MG63 (cell line): Measurements from ENCODE around the gene STT3B. TPM values are rescaled to one million over a fixed set of nuclear protein-coding genes. Genes with fewer than 3 reads are reported as not detected.

Experiments used
- DNase-seq: peaks from one replicate; pipeline ENCODE4 v3.0.0-alpha.2; 2020
- H3K27me3 ChIP-seq: fragments of 250-450 bp; sonication (Bioruptor Pico); 2 replicates; pipeline ENCODE4 v1.5.1; 2020; ENCODE audit warnings: mild to moderate bottlenecking, moderate library complexity
- H3K36me3 ChIP-seq: fragments of 250-450 bp; sonication (Bioruptor Pico); 2 replicates; pipeline ENCODE4 v1.5.1; 2020; ENCODE audit warnings: mild to moderate bottlenecking, moderate library complexity
- H3K4me3 ChIP-seq: fragments of 250-450 bp; sonication (Bioruptor Pico); 2 replicates; pipeline ENCODE4 v1.5.1; 2020; ENCODE audit warnings: mild to moderate bottlenecking, moderate library complexity
- H3K9me3 ChIP-seq: fragments of 250-450 bp; sonication (Bioruptor Pico); 2 replicates; pipeline ENCODE4 v1.5.1; 2020; ENCODE audit warnings: mild to moderate bottlenecking, moderate library complexity
- total RNA-seq: library from RNA; depleted of rRNA; stranded (reverse); fragments of >200 nt; shearing (Covaris generic); gene quantifications from 2 replicates; pipeline ENCODE4 v1.2.3, GENCODE V29; 2014; ENCODE audit warnings: low replicate concordance

Gene STT3B
- total RNA-seq, 1 experiment from 2014 or later: 74.7 TPM

GRCh38 chr3:31508452-31509146 is 24.1 kb upstream of the STT3B start:
- H3K36me3 ChIP-seq: no peaks in the 10 kb centered on the region
- no peaks in the 10 kb centered on the region for H3K27me3 ChIP-seq
- no peaks in the 10 kb centered on the region for H3K9me3 ChIP-seq
- no peak overlapping the region for H3K4me3 ChIP-seq
- no peak for DNase-seq

- Histone ChIP-seq H3K27me3 (no peaks in the 10 kb centered on the region), H3K36me3 (no peaks in the 10 kb centered on the region), H3K9me3 (no peaks in the 10 kb centered on the region), H3K4me3 (no peak overlapping the region)
- no peak for DNase-seq
Measured at GRCh38 chr3:31509147-31509728, 23.5 kb upstream of the STT3B start.

- Histone ChIP-seq H3K9me3 (no peaks in the 10 kb centered on the region), H3K4me3 (no peak overlapping the region), H3K36me3 (no peaks in the 10 kb centered on the region), H3K27me3 (no peaks in the 10 kb centered on the region)
- no peak for DNase-seq
Measured at GRCh38 chr3:31514570-31514969, 18.2 kb upstream of the STT3B start.

GRCh38 chr3:31515486-31516284 is 17.0 kb upstream of the STT3B start:
- no peaks in the 10 kb centered on the region for H3K36me3 ChIP-seq
- no peak overlapping the region for H3K4me3 ChIP-seq
- H3K9me3 ChIP-seq: no peaks in the 10 kb centered on the region
- DNase-seq: no peak
- H3K27me3 ChIP-seq: no peaks in the 10 kb centered on the region

- no peak for DNase-seq
- Histone ChIP-seq H3K9me3 (no peaks in the 10 kb centered on the region), H3K36me3 (no peaks in the 10 kb centered on the region), H3K27me3 (no peaks in the 10 kb centered on the region), H3K4me3 (no peak overlapping the region)
Measured at GRCh38 chr3:31516757-31517156, 16.0 kb upstream of the STT3B start.

- Histone ChIP-seq H3K9me3 (no peaks in the 10 kb centered on the region), H3K36me3 (no peaks in the 10 kb centered on the region), H3K27me3 (no peaks in the 10 kb centered on the region), H3K4me3 (no peak overlapping the region)
- DNase-seq: no peak
Measured at GRCh38 chr3:31521468-31521867, 11.3 kb upstream of the STT3B start.

- no peak for DNase-seq
- H3K9me3 ChIP-seq: no peaks in the 10 kb centered on the region
- H3K36me3 ChIP-seq: no peaks in the 10 kb centered on the region
- no peaks in the 10 kb centered on the region for H3K27me3 ChIP-seq
- no peak overlapping the region for H3K4me3 ChIP-seq
Measured at GRCh38 chr3:31522152-31522551, 10.6 kb upstream of the STT3B start.

GRCh38 chr3:31523543-31523942 is 9.2 kb upstream of the STT3B start:
- H3K4me3 ChIP-seq: no peak overlapping the region
- no peaks in the 10 kb centered on the region for H3K36me3 ChIP-seq
- H3K9me3 ChIP-seq: no peaks in the 10 kb centered on the region
- no peaks in the 10 kb centered on the region for H3K27me3 ChIP-seq
- no peak for DNase-seq

GRCh38 chr3:31525532-31525931 is 7.2 kb upstream of the STT3B start:
- Histone ChIP-seq H3K9me3 (no peaks in the 10 kb centered on the region), H3K36me3 (no peaks in the 10 kb centered on the region), H3K4me3 (no peak overlapping the region), H3K27me3 (no peaks in the 10 kb centered on the region)
- no peak for DNase-seq

- H3K36me3 ChIP-seq: no peaks in the 10 kb centered on the region
- no peak overlapping the region for H3K4me3 ChIP-seq
- DNase-seq: no peak
- H3K9me3 ChIP-seq: no peaks in the 10 kb centered on the region
- no peaks in the 10 kb centered on the region for H3K27me3 ChIP-seq
Measured at GRCh38 chr3:31529421-31529820, 3.3 kb upstream of the STT3B start.

GRCh38 chr3:31530039-31530959 is 2.4 kb upstream of the STT3B start:
- Histone ChIP-seq H3K9me3 (no peaks in the 10 kb centered on the region), H3K27me3 (no peaks in the 10 kb centered on the region), H3K36me3 (no peaks in the 10 kb centered on the region), H3K4me3 (no peak overlapping the region)
- no peak for DNase-seq

GRCh38 chr3:31530960-31531335 is 1.8 kb upstream of the STT3B start:
- no peaks in the 10 kb centered on the region for H3K27me3 ChIP-seq
- no peaks in the 10 kb centered on the region for H3K36me3 ChIP-seq
- H3K9me3 ChIP-seq: no peaks in the 10 kb centered on the region
- peak overlapping the region; percentile 72 for H3K4me3 ChIP-seq
- no peak for DNase-seq

- H3K9me3 ChIP-seq: no peaks in the 10 kb centered on the region
- no peaks in the 10 kb centered on the region; the same call in 1 of the 2 replicates for H3K36me3 ChIP-seq
- H3K27me3 ChIP-seq: no peaks in the 10 kb centered on the region
- no peak for DNase-seq
- H3K4me3 ChIP-seq: peak overlapping the region; percentile 72
Measured at GRCh38 chr3:31531452-31531991, 1.2 kb upstream of the STT3B start.

GRCh38 chr3:31531992-31532586 is 636 bp upstream of the STT3B start:
- Histone ChIP-seq H3K36me3 (no peaks in the 10 kb centered on the region; the same call in 1 of the 2 replicates), H3K27me3 (no peaks in the 10 kb centered on the region), H3K4me3 (peak overlapping the region; percentile 72), H3K9me3 (no peaks in the 10 kb centered on the region)
- DNase-seq: peak; percentile 94

- peak overlapping the region; percentile 72 for H3K4me3 ChIP-seq
- no peaks in the 10 kb centered on the region for H3K9me3 ChIP-seq
- H3K36me3 ChIP-seq: no peaks in the 10 kb centered on the region; the same call in 1 of the 2 replicates
- no peaks in the 10 kb centered on the region for H3K27me3 ChIP-seq
- peak; percentile 33 for DNase-seq
Measured at GRCh38 chr3:31533169-31534064, 692 bp downstream of the STT3B start.
